ENCODE measurements around the gene MGLL. TPM values are rescaled to one million over a fixed set of nuclear protein-coding genes. Genes with fewer than 3 reads are reported as not detected.
"Not testable (repeated sequence)": the region's sequence is repeated elsewhere in the genome, so short reads cannot be mapped to it uniquely, and the experiment has no call there.

MGLL gene
- polyA plus RNA-seq, 4 donors = 24.7 to 47.2 (median 43.1) TPM

GRCh38 chr3:127706312-127706711 lies 116.0 kb downstream of the MGLL start:
- FAIRE-seq (no peak), DNase-seq (no peak)
- Histone ChIP-seq H3K27me3 (ENCODE audit: control insufficient read depth in 3 of 3, insufficient read depth in 3 of 3, low read length in 3 of 3) (no peaks in the 10 kb centered on the region), H3K4me1 (ENCODE audit: control insufficient read depth in 3 of 3, insufficient read depth in 2 of 3, low read depth in 1 of 3, low read length in 2 of 3) (no peaks in the 10 kb centered on the region), H3K36me3 (ENCODE audit: control insufficient read depth in 3 of 3, insufficient read depth in 2 of 3, low read depth in 1 of 3, low read length in 3 of 3) (peaks cover 0 to 32% (median 0%) of the 10 kb centered on the region in 3 donors), H3K9me3 (ENCODE audit: control insufficient read depth in 2 of 2, insufficient read depth in 1 of 2, low read depth in 1 of 2, low read length in 1 of 2) (no peaks in the 10 kb centered on the region), H3K27ac (ENCODE audit: low read depth in 1 of 3, low read length in 2 of 3) (peak overlapping the region in 1 of 3 donors; percentile 38), H3K4me3 (ENCODE audit: low read depth in 1 of 3, low read length in 3 of 3) (no peak overlapping the region)
- 76 to 88% (median 83%) methylated on average over 7 of the region's 7 CpGs for WGBS, 3 donors

GRCh38 chr3:127704840-127705239 lies 117.5 kb downstream of the MGLL start:
- peaks cover 0 to 28% (median 0%) of the 10 kb centered on the region in 3 donors for H3K36me3 ChIP-seq (ENCODE audit: control insufficient read depth in 3 of 3, insufficient read depth in 2 of 3, low read depth in 1 of 3, low read length in 3 of 3)
- not testable (repeated sequence) for H3K4me1 ChIP-seq (ENCODE audit: control insufficient read depth in 3 of 3, insufficient read depth in 2 of 3, low read depth in 1 of 3, low read length in 2 of 3); H3K27ac ChIP-seq (ENCODE audit: low read depth in 1 of 3, low read length in 2 of 3); FAIRE-seq; DNase-seq; H3K4me3 ChIP-seq (ENCODE audit: low read depth in 1 of 3, low read length in 3 of 3); H3K9me3 ChIP-seq (ENCODE audit: control insufficient read depth in 2 of 2, insufficient read depth in 1 of 2, low read depth in 1 of 2, low read length in 1 of 2); H3K27me3 ChIP-seq (ENCODE audit: control insufficient read depth in 3 of 3, insufficient read depth in 3 of 3, low read length in 3 of 3)
- WGBS, 3 donors = 92 to 99% (median 95%) methylated on average over 4 of the region's 4 CpGs

GRCh38 chr3:127702151-127702578 lies 120.2 kb downstream of the MGLL start:
- FAIRE-seq = no peak
- 74 to 91% (median 75%) methylated on average over 4 of the region's 4 CpGs for WGBS, 3 donors
- Histone ChIP-seq H3K27me3 (ENCODE audit: control insufficient read depth in 3 of 3, insufficient read depth in 3 of 3, low read length in 3 of 3) (no peaks in the 10 kb centered on the region), H3K9me3 (ENCODE audit: control insufficient read depth in 2 of 2, insufficient read depth in 1 of 2, low read depth in 1 of 2, low read length in 1 of 2) (no peaks in the 10 kb centered on the region), H3K27ac (ENCODE audit: low read depth in 1 of 3, low read length in 2 of 3) (peak overlapping the region in 1 of 3 donors; percentile 53), H3K4me1 (ENCODE audit: control insufficient read depth in 3 of 3, insufficient read depth in 2 of 3, low read depth in 1 of 3, low read length in 2 of 3) (peaks cover 0 to 18% (median 0%) of the 10 kb centered on the region in 3 donors), H3K4me3 (ENCODE audit: low read depth in 1 of 3, low read length in 3 of 3) (no peak overlapping the region), H3K36me3 (ENCODE audit: control insufficient read depth in 3 of 3, insufficient read depth in 2 of 3, low read depth in 1 of 3, low read length in 3 of 3) (peaks cover 0 to 29% (median 0%) of the 10 kb centered on the region in 3 donors)
- no peak for DNase-seq

GRCh38 chr3:127701280-127701911 lies 120.9 kb downstream of the MGLL start:
- peaks cover 0 to 25% (median 0%) of the 10 kb centered on the region in 3 donors for H3K36me3 ChIP-seq (ENCODE audit: control insufficient read depth in 3 of 3, insufficient read depth in 2 of 3, low read depth in 1 of 3, low read length in 3 of 3)
- DNase-seq (no peak), FAIRE-seq (no peak)
- H3K9me3 ChIP-seq (ENCODE audit: control insufficient read depth in 2 of 2, insufficient read depth in 1 of 2, low read depth in 1 of 2, low read length in 1 of 2) = no peaks in the 10 kb centered on the region
- H3K27me3 ChIP-seq (ENCODE audit: control insufficient read depth in 3 of 3, insufficient read depth in 3 of 3, low read length in 3 of 3) = no peaks in the 10 kb centered on the region
- H3K27ac ChIP-seq (ENCODE audit: low read depth in 1 of 3, low read length in 2 of 3) = peak overlapping the region in 1 of 3 donors; percentile 53
- H3K4me1 ChIP-seq (ENCODE audit: control insufficient read depth in 3 of 3, insufficient read depth in 2 of 3, low read depth in 1 of 3, low read length in 2 of 3) = peaks cover 0 to 25% (median 0%) of the 10 kb centered on the region in 3 donors
- WGBS, 3 donors = 76 to 94% (median 80%) methylated on average over 11 of the region's 11 CpGs
- no peak overlapping the region for H3K4me3 ChIP-seq (ENCODE audit: low read depth in 1 of 3, low read length in 3 of 3)

- peaks cover 0 to 25% (median 0%) of the 10 kb centered on the region in 3 donors for H3K4me1 ChIP-seq (ENCODE audit: control insufficient read depth in 3 of 3, insufficient read depth in 2 of 3, low read depth in 1 of 3, low read length in 2 of 3)
- H3K36me3 ChIP-seq (ENCODE audit: control insufficient read depth in 3 of 3, insufficient read depth in 2 of 3, low read depth in 1 of 3, low read length in 3 of 3) = peaks cover 0 to 25% (median 0%) of the 10 kb centered on the region in 3 donors
- H3K9me3 ChIP-seq (ENCODE audit: control insufficient read depth in 2 of 2, insufficient read depth in 1 of 2, low read depth in 1 of 2, low read length in 1 of 2) = no peaks in the 10 kb centered on the region
- no peaks in the 10 kb centered on the region for H3K27me3 ChIP-seq (ENCODE audit: control insufficient read depth in 3 of 3, insufficient read depth in 3 of 3, low read length in 3 of 3)
- H3K4me3 ChIP-seq (ENCODE audit: low read depth in 1 of 3, low read length in 3 of 3) = no peak overlapping the region
- FAIRE-seq (no peak), DNase-seq (no peak)
- WGBS, 3 donors = 81 to 85% (median 82%) methylated on average over 5 of the region's 5 CpGs
- peak overlapping the region in 1 of 3 donors; percentile 0 for H3K27ac ChIP-seq (ENCODE audit: low read depth in 1 of 3, low read length in 2 of 3)
Observed at GRCh38 chr3:127700406-127700805, 121.9 kb downstream of the MGLL start.

GRCh38 chr3:127699416-127700300 lies 122.7 kb downstream of the MGLL start:
- no peak for DNase-seq
- peaks cover 0 to 25% (median 0%) of the 10 kb centered on the region in 3 donors for H3K4me1 ChIP-seq (ENCODE audit: control insufficient read depth in 3 of 3, insufficient read depth in 2 of 3, low read depth in 1 of 3, low read length in 2 of 3)

GRCh38 chr3:127698691-127699415 lies 123.5 kb downstream of the MGLL start:
- FAIRE-seq (no peak), DNase-seq (no peak)
- Histone ChIP-seq H3K9me3 (ENCODE audit: control insufficient read depth in 2 of 2, insufficient read depth in 1 of 2, low read depth in 1 of 2, low read length in 1 of 2) (no peaks in the 10 kb centered on the region), H3K27ac (ENCODE audit: low read depth in 1 of 3, low read length in 2 of 3) (peak overlapping the region in 2 of 3 donors; percentile 85 to 88), H3K27me3 (ENCODE audit: control insufficient read depth in 3 of 3, insufficient read depth in 3 of 3, low read length in 3 of 3) (no peaks in the 10 kb centered on the region), H3K4me1 (ENCODE audit: control insufficient read depth in 3 of 3, insufficient read depth in 2 of 3, low read depth in 1 of 3, low read length in 2 of 3) (peaks cover 0 to 25% (median 0%) of the 10 kb centered on the region in 3 donors), H3K4me3 (ENCODE audit: low read depth in 1 of 3, low read length in 3 of 3) (no peak overlapping the region), H3K36me3 (ENCODE audit: control insufficient read depth in 3 of 3, insufficient read depth in 2 of 3, low read depth in 1 of 3, low read length in 3 of 3) (peaks cover 0 to 34% (median 0%) of the 10 kb centered on the region in 3 donors)
- 75 to 90% (median 87%) methylated on average over 6 of the region's 6 CpGs for WGBS, 3 donors

More at GRCh38 chr3:127699416-127700300, 122.7 kb downstream of the MGLL start:
- Histone ChIP-seq H3K27me3 (ENCODE audit: control insufficient read depth in 3 of 3, insufficient read depth in 3 of 3, low read length in 3 of 3) (no peaks in the 10 kb centered on the region), H3K4me3 (ENCODE audit: low read depth in 1 of 3, low read length in 3 of 3) (no peak overlapping the region), H3K27ac (ENCODE audit: low read depth in 1 of 3, low read length in 2 of 3) (peak overlapping the region in 2 of 3 donors; percentile 76 to 85), H3K9me3 (ENCODE audit: control insufficient read depth in 2 of 2, insufficient read depth in 1 of 2, low read depth in 1 of 2, low read length in 1 of 2) (no peaks in the 10 kb centered on the region), H3K36me3 (ENCODE audit: control insufficient read depth in 3 of 3, insufficient read depth in 2 of 3, low read depth in 1 of 3, low read length in 3 of 3) (peaks cover 0 to 30% (median 0%) of the 10 kb centered on the region in 3 donors)
- FAIRE-seq = no peak
- WGBS, 3 donors = 82 to 92% (median 87%) methylated on average over 9 of the region's 9 CpGs

- no peaks in the 10 kb centered on the region for H3K27me3 ChIP-seq (ENCODE audit: control insufficient read depth in 3 of 3, insufficient read depth in 3 of 3, low read length in 3 of 3)
- FAIRE-seq (no peak), DNase-seq (no peak)
- no peaks in the 10 kb centered on the region for H3K9me3 ChIP-seq (ENCODE audit: control insufficient read depth in 2 of 2, insufficient read depth in 1 of 2, low read depth in 1 of 2, low read length in 1 of 2)
- 66 to 93% (median 76%) methylated on average over 3 of the region's 3 CpGs for WGBS, 3 donors
- peak overlapping the region; percentile 25 to 88 (median 85) for H3K27ac ChIP-seq (ENCODE audit: low read depth in 1 of 3, low read length in 2 of 3)
- peaks cover 0 to 25% (median 0%) of the 10 kb centered on the region in 3 donors for H3K4me1 ChIP-seq (ENCODE audit: control insufficient read depth in 3 of 3, insufficient read depth in 2 of 3, low read depth in 1 of 3, low read length in 2 of 3)
- peaks cover 0 to 37% (median 0%) of the 10 kb centered on the region in 3 donors for H3K36me3 ChIP-seq (ENCODE audit: control insufficient read depth in 3 of 3, insufficient read depth in 2 of 3, low read depth in 1 of 3, low read length in 3 of 3)
- no peak overlapping the region for H3K4me3 ChIP-seq (ENCODE audit: low read depth in 1 of 3, low read length in 3 of 3)
Observed at GRCh38 chr3:127698286-127698685, 124.0 kb downstream of the MGLL start.
